Measurements from ENCODE around the gene DCBLD1. TPM values are rescaled to one million over a fixed set of nuclear protein-coding genes. Genes with fewer than 3 reads are reported as not detected.

The DCBLD1 gene
- total and polyA plus RNA-seq, 2 of the 4 experiments (the other 2 are of a cell fraction), result 21.1 to 27.8 TPM

DNA sequence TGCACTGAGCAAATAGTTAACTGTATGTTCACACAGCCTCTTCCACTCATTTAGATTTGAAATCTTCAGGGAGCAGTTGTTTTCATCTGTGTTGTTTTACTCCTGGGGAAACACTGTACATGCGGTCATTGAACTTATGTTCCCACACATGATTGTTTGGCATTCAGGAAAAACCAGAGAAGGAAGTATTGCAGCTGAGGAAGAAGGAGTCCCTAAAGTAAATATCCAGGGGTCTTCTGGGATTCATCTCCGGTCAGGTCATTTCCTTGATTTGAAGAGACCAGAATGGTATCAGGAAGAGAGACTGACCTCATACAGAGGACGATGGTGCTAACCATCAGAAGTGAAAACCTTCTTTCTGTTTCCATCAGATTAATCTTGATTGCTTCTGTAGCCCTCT lies 52.5 kb downstream of the DCBLD1 start:
- Histone ChIP-seq H3K4me3 (ENCODE audit: insufficient read depth, low read depth, low read length) (no peak overlapping the region), H3K4me1 (ENCODE audit: control insufficient read depth, insufficient read depth, low read length) (peaks cover 14% of the 10 kb centered on the region), H2AK5ac (ENCODE audit: low read depth, low read length) (no peak overlapping the region), H3K9me3 (ENCODE audit: control insufficient read depth, insufficient read depth, low read length) (no peaks in the 10 kb centered on the region), H2BK5ac (ENCODE audit: low read depth, low read length, poor library complexity, severe bottlenecking) (no peak overlapping the region), H2BK120ac (ENCODE audit: low read depth, low read length) (no peak overlapping the region; the same call in 1 of the 2 replicates), H3K79me1 (ENCODE audit: low read depth in 1 of 2, low read length in 2 of 2) (peaks cover 14 to 31% of the 10 kb centered on the region in 2 experiments), H2AFZ (replicated peaks; ENCODE audit: low read length, poor library complexity) (no peak overlapping the region), H4K91ac (ENCODE audit: insufficient read depth, low read depth, low read length) (no peak overlapping the region), H3K9ac (ENCODE audit: low read depth, low read length) (no peak overlapping the region), H3K18ac (ENCODE audit: low read depth, low read length) (peak overlapping the region; percentile 48; the same call in 1 of the 2 replicates), H3K27me3 (ENCODE audit: control insufficient read depth, insufficient read depth, low read length) (no peaks in the 10 kb centered on the region), H3K4ac (ENCODE audit: low read depth, low read length) (0 out of 2 replicates have a peak overlapping the region, but pooled peaks have one; percentile 7), H2BK20ac (ENCODE audit: low read depth, low read length) (no peak overlapping the region), H4K8ac (ENCODE audit: low read depth in 2 of 2, low read length in 2 of 2) (no peak overlapping the region), H4K5ac (ENCODE audit: low read depth, low read length) (peak overlapping the region; percentile 22; the same call in 1 of the 2 replicates), H3K27ac (ENCODE audit: insufficient read depth, low read length) (no peak overlapping the region), H3K23ac (ENCODE audit: low read depth, low read length) (no peak overlapping the region), H4K20me1 (ENCODE audit: insufficient read depth, low read length) (no peaks in the 10 kb centered on the region), H2BK15ac (ENCODE audit: low read depth, low read length) (no peak overlapping the region), H3K56ac (ENCODE audit: extremely low read depth, insufficient read depth, low read length) (no peak overlapping the region; the same call in 1 of the 2 replicates), H2AK9ac (replicated peaks; ENCODE audit: low read depth, low read length, poor library complexity) (no peak overlapping the region), H3K36me3 (ENCODE audit: control insufficient read depth, insufficient read depth, low read length) (peaks cover 16% of the 10 kb centered on the region), H3K9me1 (ENCODE audit: insufficient read depth, low read length) (peaks cover 17% of the 10 kb centered on the region), H3K4me2 (ENCODE audit: low read depth, low read length) (no peak overlapping the region), H3K14ac (replicated peaks; ENCODE audit: low read depth, low read length) (no peak overlapping the region)
- 50% methylated on average over 1 of the region's 3 CpGs; no CpG with 5 or more reads in 1 of the 2 experiments for WGBS, 2 experiments (ENCODE audit: extremely low coverage in 2 of 2, insufficient read length in 1 of 2)
- BruUV-seq (replicated peaks), result no TSS peak
- dilution Hi-C loops (cut with HindIII; ENCODE audit: low sequenced_read_pairs, unreplicated experiment) (no loop called here), intact Hi-C loops (cut with micrococcal nuclease) (no loop called here), in situ Hi-C loops (cut with MboI; ENCODE audit: low sequenced_read_pairs) (no loop called here)
- ATAC-seq (ENCODE audit: low read depth) (no peak), DNase-seq (no peak)
- ChIA-PET CTCF (interaction anchor here (1.6 kb wide), 1 partner anchor 85 kb away, joined by 3 read pairs; no protein-coding TSS in a partner anchor), POLR2A (ENCODE audit: unreplicated experiment) (no interaction called here)
- TF ChIP-seq MXI1 (IDR thresholded peaks at IDR 0.05; ENCODE audit: borderline replicate concordance, low read depth, low read length), result no peak
